Measurements from ENCODE around the gene SACM1L.

GRCh38 chr3:45676325-45677032 is 12.7 kb upstream of the SACM1L start:
- TF ChIP-seq, protein P1, sequence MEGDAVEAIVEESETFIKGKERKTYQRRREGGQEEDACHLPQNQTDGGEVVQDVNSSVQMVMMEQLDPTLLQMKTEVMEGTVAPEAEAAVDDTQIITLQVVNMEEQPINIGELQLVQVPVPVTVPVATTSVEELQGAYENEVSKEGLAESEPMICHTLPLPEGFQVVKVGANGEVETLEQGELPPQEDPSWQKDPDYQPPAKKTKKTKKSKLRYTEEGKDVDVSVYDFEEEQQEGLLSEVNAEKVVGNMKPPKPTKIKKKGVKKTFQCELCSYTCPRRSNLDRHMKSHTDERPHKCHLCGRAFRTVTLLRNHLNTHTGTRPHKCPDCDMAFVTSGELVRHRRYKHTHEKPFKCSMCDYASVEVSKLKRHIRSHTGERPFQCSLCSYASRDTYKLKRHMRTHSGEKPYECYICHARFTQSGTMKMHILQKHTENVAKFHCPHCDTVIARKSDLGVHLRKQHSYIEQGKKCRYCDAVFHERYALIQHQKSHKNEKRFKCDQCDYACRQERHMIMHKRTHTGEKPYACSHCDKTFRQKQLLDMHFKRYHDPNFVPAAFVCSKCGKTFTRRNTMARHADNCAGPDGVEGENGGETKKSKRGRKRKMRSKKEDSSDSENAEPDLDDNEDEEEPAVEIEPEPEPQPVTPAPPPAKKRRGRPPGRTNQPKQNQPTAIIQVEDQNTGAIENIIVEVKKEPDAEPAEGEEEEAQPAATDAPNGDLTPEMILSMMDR (tag by site-specific recombination; IDR thresholded peaks at IDR 0.05) = no peak
- TF ChIP-seq YY1 (tag by site-specific recombination; IDR thresholded peaks at IDR 0.05) = no peak
- no peak for TF ChIP-seq ZNF549 (tag by site-specific recombination; IDR thresholded peaks at IDR 0.05)
- TF ChIP-seq ZNF785 (tag by site-specific recombination; IDR thresholded peaks at IDR 0.05) = no peak
- no peak for TF ChIP-seq KLF9 (tag by site-specific recombination; IDR thresholded peaks at IDR 0.05; ENCODE audit: low read depth)
- no peak for TF ChIP-seq ZNF274 (IDR thresholded peaks at IDR 0.05; ENCODE audit: low read length)
- no peak for TF ChIP-seq ZNF274 (tag by site-specific recombination; IDR thresholded peaks at IDR 0.05; ENCODE audit: borderline replicate concordance)
- TF ChIP-seq REPIN1 (tag by site-specific recombination; IDR thresholded peaks at IDR 0.05; ENCODE audit: low read depth) = no peak

Data from HEK293 (cell line).